Ishikawa (cell line): ENCODE results near the gene RIMBP2.

ENCODE experiments used
- CEBPB ChIP-seq: IDR thresholded peaks from 2 replicates; pipeline ENCODE4 v1.6.1; 2012
- CREB1 ChIP-seq: IDR thresholded peaks from 2 replicates; pipeline ENCODE4 v1.6.1; 2012; ENCODE audit warnings: low read depth
- EGR1 ChIP-seq: IDR thresholded peaks from 2 replicates; pipeline ENCODE4 v1.6.1; 2012
- EP300 ChIP-seq: IDR thresholded peaks from 2 replicates; pipeline ENCODE4 v1.6.1; 2012; ENCODE audit warnings: borderline replicate concordance
- FOXM1 ChIP-seq: IDR thresholded peaks from 2 replicates; pipeline ENCODE4 v1.6.1; 2012; ENCODE audit warnings: low read depth, borderline replicate concordance
- NFIC ChIP-seq: IDR thresholded peaks from 2 replicates; pipeline ENCODE4 v1.6.1; 2012
- RAD21 ChIP-seq: IDR thresholded peaks from 2 replicates; pipeline ENCODE4 v1.6.1; 2012; ENCODE audit warnings: low read depth
- TAF1 ChIP-seq: IDR thresholded peaks from 2 replicates; pipeline ENCODE4 v1.6.1; 2012; ENCODE audit warnings: low read depth, mild to moderate bottlenecking
- TCF12 ChIP-seq: IDR thresholded peaks from 2 replicates; pipeline ENCODE4 v1.6.1; 2012; ENCODE audit warnings: low read depth
- TEAD4 ChIP-seq: IDR thresholded peaks from 2 replicates; pipeline ENCODE4 v1.6.1; 2012
- YY1 ChIP-seq: IDR thresholded peaks from 2 replicates; pipeline ENCODE4 v1.6.1; 2012; ENCODE audit warnings: low read depth
- ZBTB7A ChIP-seq: IDR thresholded peaks from 2 replicates; pipeline ENCODE4 v1.6.1; 2012; ENCODE audit warnings: low read depth
- TF ChIP-seq, protein P1 (sequence below): IDR thresholded peaks from 2 replicates; pipeline ENCODE4 v1.6.1; 2012
- TF ChIP-seq, protein P2 (sequence below): IDR thresholded peaks from 2 replicates; pipeline ENCODE4 v1.6.1; 2012; ENCODE audit warnings: low read depth, mild to moderate bottlenecking
- TF ChIP-seq, protein P3 (sequence below): IDR thresholded peaks from 2 replicates; pipeline ENCODE4 v1.6.1; 2012

The RIMBP2 gene

DNA sequence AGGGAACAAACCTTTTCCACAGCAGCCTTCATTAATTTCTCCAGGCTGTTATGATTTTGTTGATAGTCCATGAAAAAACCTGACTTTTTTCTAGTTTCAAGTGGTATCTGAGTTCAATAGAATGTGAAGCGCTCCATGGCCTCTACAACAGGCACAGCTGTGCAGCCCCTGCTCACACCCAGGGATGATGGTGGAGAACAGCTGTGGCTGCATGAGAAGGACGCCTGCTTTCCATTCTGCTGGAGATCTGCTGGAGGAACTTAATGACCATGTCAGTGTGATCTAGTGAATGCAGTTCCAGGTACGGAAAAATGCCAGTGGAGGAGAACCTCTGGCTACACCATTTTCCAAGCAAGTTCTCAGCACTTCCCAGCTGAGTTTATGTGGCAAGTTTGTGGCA, 297.8 kb downstream of the RIMBP2 start:
- no peak for TF ChIP-seq TEAD4
- TF ChIP-seq, protein P1, sequence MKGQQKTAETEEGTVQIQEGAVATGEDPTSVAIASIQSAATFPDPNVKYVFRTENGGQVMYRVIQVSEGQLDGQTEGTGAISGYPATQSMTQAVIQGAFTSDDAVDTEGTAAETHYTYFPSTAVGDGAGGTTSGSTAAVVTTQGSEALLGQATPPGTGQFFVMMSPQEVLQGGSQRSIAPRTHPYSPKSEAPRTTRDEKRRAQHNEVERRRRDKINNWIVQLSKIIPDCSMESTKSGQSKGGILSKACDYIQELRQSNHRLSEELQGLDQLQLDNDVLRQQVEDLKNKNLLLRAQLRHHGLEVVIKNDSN, result no peak
- no peak for TF ChIP-seq CREB1
- no peak for TF ChIP-seq TAF1
- TF ChIP-seq ZBTB7A, result no peak
- no peak for TF ChIP-seq FOXM1

DNA sequence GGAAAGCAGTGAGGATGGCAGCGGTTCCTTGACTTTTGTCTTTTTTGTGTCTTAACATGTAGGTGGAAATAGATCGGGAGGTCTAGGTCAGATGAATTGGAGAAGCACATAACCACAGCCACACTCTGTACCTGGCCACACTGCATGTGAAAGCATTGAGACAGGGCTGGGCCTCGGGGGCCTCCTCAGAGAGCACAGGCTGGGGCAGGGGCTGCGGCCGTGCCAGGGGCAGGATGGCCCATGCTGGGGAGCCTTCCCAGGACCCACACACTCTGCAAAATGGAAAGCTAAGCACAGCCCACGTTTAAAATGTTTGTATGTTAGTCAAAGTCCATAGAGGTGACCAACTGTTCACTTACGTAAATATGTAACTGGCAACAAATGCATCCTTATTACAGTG, 301.7 kb downstream of the RIMBP2 start:
- TF ChIP-seq, protein P2, sequence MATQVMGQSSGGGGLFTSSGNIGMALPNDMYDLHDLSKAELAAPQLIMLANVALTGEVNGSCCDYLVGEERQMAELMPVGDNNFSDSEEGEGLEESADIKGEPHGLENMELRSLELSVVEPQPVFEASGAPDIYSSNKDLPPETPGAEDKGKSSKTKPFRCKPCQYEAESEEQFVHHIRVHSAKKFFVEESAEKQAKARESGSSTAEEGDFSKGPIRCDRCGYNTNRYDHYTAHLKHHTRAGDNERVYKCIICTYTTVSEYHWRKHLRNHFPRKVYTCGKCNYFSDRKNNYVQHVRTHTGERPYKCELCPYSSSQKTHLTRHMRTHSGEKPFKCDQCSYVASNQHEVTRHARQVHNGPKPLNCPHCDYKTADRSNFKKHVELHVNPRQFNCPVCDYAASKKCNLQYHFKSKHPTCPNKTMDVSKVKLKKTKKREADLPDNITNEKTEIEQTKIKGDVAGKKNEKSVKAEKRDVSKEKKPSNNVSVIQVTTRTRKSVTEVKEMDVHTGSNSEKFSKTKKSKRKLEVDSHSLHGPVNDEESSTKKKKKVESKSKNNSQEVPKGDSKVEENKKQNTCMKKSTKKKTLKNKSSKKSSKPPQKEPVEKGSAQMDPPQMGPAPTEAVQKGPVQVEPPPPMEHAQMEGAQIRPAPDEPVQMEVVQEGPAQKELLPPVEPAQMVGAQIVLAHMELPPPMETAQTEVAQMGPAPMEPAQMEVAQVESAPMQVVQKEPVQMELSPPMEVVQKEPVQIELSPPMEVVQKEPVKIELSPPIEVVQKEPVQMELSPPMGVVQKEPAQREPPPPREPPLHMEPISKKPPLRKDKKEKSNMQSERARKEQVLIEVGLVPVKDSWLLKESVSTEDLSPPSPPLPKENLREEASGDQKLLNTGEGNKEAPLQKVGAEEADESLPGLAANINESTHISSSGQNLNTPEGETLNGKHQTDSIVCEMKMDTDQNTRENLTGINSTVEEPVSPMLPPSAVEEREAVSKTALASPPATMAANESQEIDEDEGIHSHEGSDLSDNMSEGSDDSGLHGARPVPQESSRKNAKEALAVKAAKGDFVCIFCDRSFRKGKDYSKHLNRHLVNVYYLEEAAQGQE, result no peak
- no peak for TF ChIP-seq ZBTB7A
- TF ChIP-seq NFIC, result no peak
- TF ChIP-seq RAD21, result no peak
- TF ChIP-seq EGR1, result no peak
- TF ChIP-seq, protein P1, result no peak
- TF ChIP-seq FOXM1, result no peak
- TF ChIP-seq TAF1, result no peak

DNA sequence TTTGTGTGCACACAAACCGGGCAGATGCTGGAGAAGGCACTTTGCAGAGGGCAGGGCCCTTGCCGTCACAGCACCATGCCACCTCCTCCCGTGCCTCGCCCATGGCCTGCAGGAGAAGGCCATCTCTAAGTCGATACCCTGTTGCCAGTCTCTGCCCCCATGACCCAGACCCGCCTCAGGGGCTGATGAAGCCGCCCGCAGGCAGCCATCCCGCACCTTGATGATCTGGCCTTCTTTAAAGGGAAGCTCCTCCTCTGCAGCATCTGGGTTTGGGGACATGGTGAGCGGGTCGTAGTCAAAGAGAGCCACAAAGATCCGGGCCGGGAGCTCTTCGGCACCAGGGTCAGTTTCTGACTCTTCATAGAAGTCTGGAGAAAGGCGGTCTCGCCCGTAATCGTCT, 302.2 kb downstream of the RIMBP2 start:
- TF ChIP-seq, protein P3, sequence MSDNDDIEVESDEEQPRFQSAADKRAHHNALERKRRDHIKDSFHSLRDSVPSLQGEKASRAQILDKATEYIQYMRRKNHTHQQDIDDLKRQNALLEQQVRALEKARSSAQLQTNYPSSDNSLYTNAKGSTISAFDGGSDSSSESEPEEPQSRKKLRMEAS, result no peak
- TF ChIP-seq TAF1 (no peak), NFIC (no peak), FOXM1 (no peak), CREB1 (no peak), TEAD4 (no peak), CEBPB (no peak), EGR1 (no peak)
- TF ChIP-seq, protein P2, result no peak

DNA sequence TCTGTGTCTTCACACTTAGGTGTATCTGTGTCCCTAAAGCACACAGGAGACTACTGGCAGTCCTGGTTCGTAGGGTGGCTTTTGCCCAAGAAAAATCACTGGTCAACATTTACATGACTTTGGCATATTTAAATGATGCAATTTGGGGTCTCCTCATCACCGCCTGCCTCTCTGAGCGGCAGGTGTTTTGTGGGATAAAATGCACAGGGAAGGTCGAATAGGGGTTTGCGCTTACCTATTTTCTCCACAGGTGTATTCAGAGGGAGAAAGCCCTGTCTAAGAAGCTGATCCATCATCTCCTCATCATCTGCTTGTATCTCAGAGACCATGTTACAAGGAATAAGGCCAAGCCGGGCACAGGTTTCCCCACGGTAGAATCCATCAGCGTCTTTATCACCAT, 303.7 kb downstream of the RIMBP2 start:
- TF ChIP-seq CEBPB (no peak), TEAD4 (no peak), TAF1 (no peak), TCF12 (no peak), ZBTB7A (no peak), RAD21 (no peak), FOXM1 (no peak), EGR1 (no peak), NFIC (no peak), CREB1 (no peak), EP300 (no peak)
- TF ChIP-seq, protein P1, result no peak
- TF ChIP-seq, protein P3, result no peak
- TF ChIP-seq, protein P2, result no peak

DNA sequence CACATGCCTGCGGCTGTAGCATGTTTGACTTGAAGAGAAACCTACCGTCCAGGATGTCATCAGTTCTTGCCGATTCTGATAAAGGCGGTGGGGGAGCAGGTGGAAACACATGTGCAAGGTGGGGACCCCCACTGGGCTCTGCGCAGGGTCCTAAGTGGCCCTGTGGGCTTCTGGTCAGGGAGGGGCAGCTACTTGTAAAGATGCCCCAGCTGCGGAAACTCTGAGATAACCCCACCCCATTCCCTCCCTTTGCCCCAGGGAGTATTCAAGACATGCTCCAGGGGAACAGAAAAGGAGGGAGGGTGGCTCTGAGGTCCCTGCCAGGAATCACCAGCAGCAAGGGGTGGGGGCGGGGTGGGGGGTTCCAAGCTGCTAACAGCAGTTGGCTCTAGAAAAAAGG, 310.8 kb downstream of the RIMBP2 start:
- TF ChIP-seq YY1, result no peak
- no peak for TF ChIP-seq TEAD4
- TF ChIP-seq EGR1, result no peak
- no peak for TF ChIP-seq CEBPB
- TF ChIP-seq CREB1, result no peak
- no peak for TF ChIP-seq TAF1
- no peak for TF ChIP-seq EP300
- no peak for TF ChIP-seq ZBTB7A
- TF ChIP-seq, protein P1, result no peak
- TF ChIP-seq FOXM1, result no peak
- no peak for TF ChIP-seq TCF12
- TF ChIP-seq NFIC, result no peak
- TF ChIP-seq, protein P3, result no peak
- TF ChIP-seq RAD21, result no peak
